HL-60 (cell line): ENCODE measurements around the gene GALNT5.

Experiments used
- CTCF ChIP-seq: IDR thresholded peaks from one replicate; pipeline ENCODE4 v1.5.1; 2011; ENCODE audit warnings: low read length, control low read depth, inconsistent platforms; ENCODE audit not compliant: insufficient read depth
- POLR2AphosphoS5 ChIP-seq: IDR thresholded peaks from 2 replicates; pipeline ENCODE4 v1.6.1; 2012; ENCODE audit warnings: low read depth
- REST ChIP-seq: IDR thresholded peaks from 2 replicates; pipeline ENCODE4 v1.6.1; 2012; ENCODE audit warnings: low read depth; ENCODE audit not compliant: insufficient replicate concordance

GRCh38 chr2:157339965-157340655 is 82.6 kb downstream of the GALNT5 start:
- no peak for TF ChIP-seq CTCF
- no peak for TF ChIP-seq POLR2AphosphoS5
- TF ChIP-seq REST = no peak
